Right lobe of liver (tissue), 6 donors: Measurements from ENCODE around the gene CSNK2A3. TPM values are rescaled to one million over a fixed set of nuclear protein-coding genes. Genes with fewer than 3 reads are reported as not detected.

Source experiments
- ATAC-seq, 4 donors: fragments of 200-7000 bp; cut with Tn5 transposase; one replicate each; pipeline ENCODE4 v1.9.1; 2020; ENCODE audit warnings: mild to moderate bottlenecking in 4 of 4, moderate library complexity in 4 of 4
- DNase-seq, 3 donors: peaks; one replicate each; pipeline ENCODE4 v3.0.0-alpha.2; 2020
- H3K27ac ChIP-seq, 3 donors: fragments of 200-600 bp; one replicate each; pipeline ENCODE4 v1.8.0; 2022
- H3K27me3 ChIP-seq, 2 donors: fragments of 200-600 bp; one replicate each; pipeline ENCODE4 v1.8.0; 2022
- H3K36me3 ChIP-seq, 4 donors: fragments of 200-600 bp; sonication (generic) in 1 of 4; one replicate each; pipeline versions ENCODE4 v1.5.1 to v1.8.0; 2017 to 2022; ENCODE audit warnings: control low read depth in 1 of 4
- H3K4me1 ChIP-seq, 4 donors: fragments of 200-600 bp; sonication (generic) in 1 of 4; one replicate each; pipeline versions ENCODE4 v1.5.1 to v1.8.0; 2017 to 2022; ENCODE audit warnings: control low read depth in 1 of 4
- H3K4me3 ChIP-seq, 3 donors: fragments of 200-600 bp; one replicate each; pipeline ENCODE4 v1.8.0; 2022
- H3K9me3 ChIP-seq, 4 donors: fragments of 200-600 bp; sonication (generic) in 1 of 4; one replicate each; pipeline versions ENCODE4 v1.5.1 to v1.8.0; 2017 to 2022; ENCODE audit warnings: control low read depth in 1 of 4
- POLR2A ChIP-seq: fragments of 450-650 bp; IDR thresholded peaks from one replicate; pipeline ENCODE4 v1.6.1; 2017; ENCODE audit warnings: antibody characterized with exemption, mild to moderate bottlenecking
- WGBS: methylation state at CpG from one replicate; pipeline ENCODE4 v1.1.6; 2018; ENCODE audit warnings: low coverage, low lambda C conversion rate; ENCODE audit not compliant: insufficient coverage; ENCODE audit errors: missing lambda C conversion rate; 5-methylcytosine and 5-hydroxymethylcytosine counted together
- intact Hi-C, 2 donors: fragments of 100-400 bp; cut with DNase I; formaldehyde crosslinking; loops; one replicate each; pipeline versions ENCODE4 v1.11.2 to v1.14.1; 2022
- total RNA-seq, 6 experiments: library from RNA; depleted of rRNA in 2 of 6; stranded (reverse); fragments of >200 nt in 2 of 6; fragmentation: NEBNext Ultra II Directional in 3 of 6; extraction: Animal tissue kit (Norgen Biotek cat#: 25700) in 3 of 6; gene quantifications; one replicate each; pipeline versions ENCODE4 v1.1.0 to v1.2.4, GENCODE V29; 2016 to 2023
- TF ChIP-seq, protein P1 (sequence below), 4 donors: fragments of 200-600 bp in 3 of 4; fragments of 450-650 bp in 1 of 4; IDR thresholded peaks; one replicate each; pipeline versions ENCODE4 v1.5.1 to v1.8.0; 2016 to 2022; ENCODE audit warnings: antibody characterized with exemption in 4 of 4, mild to moderate bottlenecking in 2 of 4
- donor health status: DM: no; HTN: yes; CAD: no.
- donor health status: DM: no; HTN: no; CAD: no.
- donor health status: DM: no; HTN: no; CAD: no.
- donor health status: DM: no; HTN: yes; CAD: no.
- donor health status: DM: no; HTN: yes; CAD: no.

Gene CSNK2A3
- total RNA-seq, 6 experiments from 2014 or later, result 0.29 to 1.4 (median 0.49) TPM; not detected in 1

DNA sequence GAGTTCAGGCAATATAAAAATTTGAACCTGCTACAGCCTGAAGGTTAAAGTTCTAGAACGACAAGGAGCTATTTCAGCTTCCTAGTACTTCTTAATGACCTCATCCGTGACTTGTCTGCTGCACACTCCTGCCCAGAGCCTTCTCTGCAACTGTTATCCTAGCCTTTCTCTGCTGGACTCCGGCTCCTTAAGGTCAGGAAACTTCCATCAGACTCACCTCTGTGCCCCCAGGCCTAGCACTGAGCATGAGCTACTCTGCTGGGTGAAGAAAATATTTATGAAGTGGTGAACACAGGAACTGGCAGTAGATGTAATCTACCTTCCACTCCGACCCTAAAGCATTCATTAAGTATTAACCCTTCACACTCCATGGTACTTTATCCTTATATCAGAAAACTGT, 18.4 kb downstream of the CSNK2A3 start:
- H3K4me3 ChIP-seq, result no peak overlapping the region
- no peaks in the 10 kb centered on the region for H3K36me3 ChIP-seq
- DNase-seq (no peak), ATAC-seq (no peak)
- WGBS, result 76% methylated on average over 4 of the region's 4 CpGs
- no peak overlapping the region for H3K27ac ChIP-seq
- intact Hi-C loops, result no loop called here
- no peak for TF ChIP-seq POLR2A
- TF ChIP-seq, protein P1, sequence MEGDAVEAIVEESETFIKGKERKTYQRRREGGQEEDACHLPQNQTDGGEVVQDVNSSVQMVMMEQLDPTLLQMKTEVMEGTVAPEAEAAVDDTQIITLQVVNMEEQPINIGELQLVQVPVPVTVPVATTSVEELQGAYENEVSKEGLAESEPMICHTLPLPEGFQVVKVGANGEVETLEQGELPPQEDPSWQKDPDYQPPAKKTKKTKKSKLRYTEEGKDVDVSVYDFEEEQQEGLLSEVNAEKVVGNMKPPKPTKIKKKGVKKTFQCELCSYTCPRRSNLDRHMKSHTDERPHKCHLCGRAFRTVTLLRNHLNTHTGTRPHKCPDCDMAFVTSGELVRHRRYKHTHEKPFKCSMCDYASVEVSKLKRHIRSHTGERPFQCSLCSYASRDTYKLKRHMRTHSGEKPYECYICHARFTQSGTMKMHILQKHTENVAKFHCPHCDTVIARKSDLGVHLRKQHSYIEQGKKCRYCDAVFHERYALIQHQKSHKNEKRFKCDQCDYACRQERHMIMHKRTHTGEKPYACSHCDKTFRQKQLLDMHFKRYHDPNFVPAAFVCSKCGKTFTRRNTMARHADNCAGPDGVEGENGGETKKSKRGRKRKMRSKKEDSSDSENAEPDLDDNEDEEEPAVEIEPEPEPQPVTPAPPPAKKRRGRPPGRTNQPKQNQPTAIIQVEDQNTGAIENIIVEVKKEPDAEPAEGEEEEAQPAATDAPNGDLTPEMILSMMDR (IDR thresholded peaks at IDR 0.05), result no peak
- no peaks in the 10 kb centered on the region for H3K9me3 ChIP-seq
- H3K4me1 ChIP-seq, result no peaks in the 10 kb centered on the region
- no peaks in the 10 kb centered on the region for H3K27me3 ChIP-seq

DNA sequence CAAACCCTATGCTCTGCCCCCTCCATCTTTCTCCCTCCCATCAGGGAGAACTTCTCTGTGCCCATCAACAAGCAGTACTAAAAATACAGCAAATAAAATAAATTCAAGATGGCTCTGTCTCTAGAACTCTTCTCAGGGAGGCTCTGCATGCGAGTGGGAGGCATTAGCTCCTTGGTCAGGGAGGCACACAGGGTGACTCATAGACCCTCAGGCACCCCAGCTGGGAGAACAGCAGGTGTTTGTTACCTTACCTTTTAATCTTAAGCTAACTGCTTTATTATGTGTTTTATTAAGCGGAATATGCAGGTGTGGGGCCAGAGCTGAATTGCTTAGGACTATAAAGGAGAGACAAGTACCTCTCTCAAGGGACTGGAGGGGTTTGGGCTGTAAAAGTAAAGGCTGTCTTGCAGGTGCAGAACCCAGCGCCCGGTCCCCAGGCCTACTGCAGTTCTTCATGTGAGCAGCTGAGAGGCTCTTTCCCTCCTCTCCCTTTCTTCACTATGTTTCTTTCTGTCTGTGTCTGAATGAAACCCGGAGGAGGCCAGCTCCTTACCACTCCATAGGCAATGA, 20.8 kb downstream of the CSNK2A3 start:
- TF ChIP-seq POLR2A, result no peak
- TF ChIP-seq, protein P1 (IDR thresholded peaks at IDR 0.05), result no peak
- no peaks in the 10 kb centered on the region for H3K9me3 ChIP-seq
- H3K27ac ChIP-seq, result no peak overlapping the region
- no peaks in the 10 kb centered on the region for H3K27me3 ChIP-seq
- intact Hi-C loops, result no loop called here
- DNase-seq, result no peak
- no peaks in the 10 kb centered on the region for H3K4me1 ChIP-seq
- H3K4me3 ChIP-seq, result no peak overlapping the region
- WGBS, result 77% methylated on average over 4 of the region's 5 CpGs
- no peak for ATAC-seq
- H3K36me3 ChIP-seq, result no peaks in the 10 kb centered on the region

DNA sequence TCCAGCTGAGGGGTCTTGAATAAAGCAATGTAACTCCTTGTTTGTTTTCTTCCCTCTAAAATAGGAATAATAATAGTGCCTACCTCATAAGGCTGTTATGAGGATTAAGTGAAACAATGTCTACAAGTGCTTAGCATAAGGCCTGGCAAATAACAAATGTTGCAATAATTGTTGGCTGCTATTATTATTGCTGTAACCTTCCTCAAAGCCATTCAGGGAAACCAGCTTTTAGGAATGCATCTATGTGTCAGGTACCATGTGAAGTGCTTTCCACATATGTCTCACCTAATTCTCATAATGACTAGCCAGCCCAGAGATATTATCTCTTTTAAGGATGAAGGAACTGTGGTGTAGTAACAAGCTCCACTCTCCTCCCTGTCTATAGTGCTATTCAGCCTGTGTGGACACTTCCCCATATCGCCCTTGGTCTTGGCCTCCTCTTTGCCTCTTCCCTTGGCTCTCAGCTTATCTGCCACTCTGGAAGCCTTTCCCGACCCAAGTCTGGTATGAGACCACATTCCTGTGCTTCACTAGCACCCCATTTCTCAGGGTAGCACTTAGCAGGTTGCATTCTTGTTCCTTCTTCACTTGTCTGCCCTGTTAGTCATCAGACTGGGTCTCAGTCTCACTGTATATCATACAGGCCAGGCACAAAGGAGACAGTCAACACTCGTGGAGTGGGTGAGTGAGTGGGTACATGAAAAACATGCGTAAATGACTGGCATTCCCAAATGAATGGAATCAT, 23.8 kb downstream of the CSNK2A3 start:
- WGBS, result 68% methylated on average over 4 of the region's 4 CpGs
- Histone ChIP-seq H3K27ac (no peak overlapping the region), H3K4me3 (no peak overlapping the region), H3K4me1 (no peaks in the 10 kb centered on the region), H3K27me3 (no peaks in the 10 kb centered on the region), H3K9me3 (no peaks in the 10 kb centered on the region), H3K36me3 (no peaks in the 10 kb centered on the region)
- no peak for ATAC-seq
- no peak for DNase-seq
- TF ChIP-seq, protein P1 (IDR thresholded peaks at IDR 0.05), result no peak
- no peak for TF ChIP-seq POLR2A
- intact Hi-C loops, result no loop called here

GRCh38 chr11:11324090-11324489, 29.0 kb downstream of the CSNK2A3 start:
- ATAC-seq (no peak), DNase-seq (no peak)
- no peaks in the 10 kb centered on the region for H3K9me3 ChIP-seq
- no peaks in the 10 kb centered on the region for H3K4me1 ChIP-seq
- no peaks in the 10 kb centered on the region for H3K36me3 ChIP-seq
- no peak overlapping the region for H3K27ac ChIP-seq
- no peak overlapping the region for H3K4me3 ChIP-seq
- no peaks in the 10 kb centered on the region for H3K27me3 ChIP-seq
- TF ChIP-seq, protein P1 (IDR thresholded peaks at IDR 0.05), result no peak
- WGBS, result 64% methylated on average over 1 of the region's 1 CpG
- intact Hi-C loops, result no loop called here
